Left kidney (tissue), 2 donors: ENCODE results near the gene MAP2K4. TPM values are rescaled to one million over a fixed set of nuclear protein-coding genes. Genes with fewer than 3 reads are reported as not detected.

Experiments used
- DNase-seq: peaks from one replicate; pipeline ENCODE4 v3.0.0-alpha.2; 2013
- polyA plus RNA-seq: library from polyadenylated mRNA; unstranded; fragments of 120-200 nt; gene quantifications from one replicate; pipeline ENCODE4 v1.2.1, GENCODE V29; 2013; ENCODE audit not compliant: insufficient read length

Gene MAP2K4
- polyA plus RNA-seq, 1 donor = 48.0 TPM

GRCh38 chr17:12034538-12034937 is 13.9 kb downstream of the MAP2K4 start:
- DNase-seq = no peak

DNA sequence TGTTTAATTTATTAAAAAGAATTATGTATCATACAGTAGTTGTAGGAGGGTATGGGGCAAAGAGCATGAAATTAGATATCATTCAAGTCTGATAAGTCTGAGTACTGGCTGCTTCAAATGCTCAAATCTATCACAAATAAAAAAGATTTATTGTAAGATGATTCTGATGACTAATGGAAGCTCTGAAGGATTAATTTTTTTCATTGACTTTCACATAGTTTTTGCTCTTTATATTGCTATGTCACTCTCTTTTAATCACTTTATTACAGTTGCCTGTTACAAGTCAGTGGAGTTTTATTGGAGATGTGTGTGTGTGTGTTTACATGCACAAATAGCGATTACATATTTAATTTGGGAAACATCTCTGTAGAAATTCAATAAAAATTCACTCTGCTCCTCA is 15.0 kb downstream of the MAP2K4 start:
- no peak for DNase-seq

DNA sequence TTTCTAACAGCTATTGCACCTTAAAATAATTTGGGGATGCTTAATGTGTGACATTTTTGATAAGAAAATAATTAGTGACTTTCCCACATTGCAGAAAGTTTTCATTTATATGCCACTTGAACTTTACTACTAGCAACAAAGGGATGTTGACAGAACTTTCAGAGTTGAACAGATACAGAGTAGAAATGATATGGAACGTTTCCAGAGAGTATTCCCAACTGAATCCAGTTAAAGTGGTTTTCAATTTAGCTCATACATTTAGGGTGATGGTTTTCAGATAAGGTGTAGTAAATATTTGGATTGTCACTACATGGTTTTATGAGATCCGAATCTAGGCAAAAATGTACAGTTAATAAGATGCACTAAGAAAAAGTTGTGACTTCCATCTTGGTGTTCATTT is 17.3 kb downstream of the MAP2K4 start:
- no peak for DNase-seq

- DNase-seq = no peak
These were observed 19.8 kb downstream of the MAP2K4 start for GRCh38 chr17:12040478-12040877.

GRCh38 chr17:12041312-12041711 is 20.6 kb downstream of the MAP2K4 start:
- no peak for DNase-seq

GRCh38 chr17:12043702-12044101 is 23.0 kb downstream of the MAP2K4 start:
- DNase-seq = no peak

GRCh38 chr17:12046786-12047185 is 26.1 kb downstream of the MAP2K4 start:
- no peak for DNase-seq

- no peak for DNase-seq
These were observed 27.2 kb downstream of the MAP2K4 start for GRCh38 chr17:12047681-12048376.

DNA sequence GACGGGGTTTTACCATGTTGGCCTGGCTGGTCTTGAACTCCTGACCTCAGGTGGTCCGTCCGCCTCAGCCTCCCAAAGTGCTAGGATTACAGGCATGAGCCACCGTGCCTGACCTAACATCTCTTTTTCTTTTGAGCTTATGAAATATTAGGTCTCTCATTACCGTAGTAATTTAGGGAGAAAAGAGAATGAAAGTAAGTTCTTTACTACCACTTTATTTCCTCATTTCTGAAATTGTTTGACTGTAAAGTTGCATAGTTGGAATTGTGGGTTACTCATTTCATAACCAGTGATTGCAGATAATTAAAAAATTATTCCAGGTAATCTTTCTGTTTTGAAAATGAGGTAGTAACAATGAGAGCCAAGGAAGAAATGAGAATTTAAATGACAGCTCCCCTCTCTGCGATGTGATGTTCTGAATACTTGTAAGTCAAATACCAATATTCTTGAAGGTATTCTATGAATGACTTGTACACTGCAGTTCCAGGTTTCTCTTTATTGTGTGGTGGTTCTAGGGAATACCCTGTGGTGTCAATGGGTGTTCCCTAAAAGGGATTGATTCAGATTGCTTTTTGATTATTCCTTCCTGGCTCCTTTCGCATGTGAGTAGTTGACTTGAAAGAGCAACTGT is 28.3 kb downstream of the MAP2K4 start:
- DNase-seq = no peak

- no peak for DNase-seq
These were observed 30.1 kb downstream of the MAP2K4 start for GRCh38 chr17:12050646-12051225.

DNA sequence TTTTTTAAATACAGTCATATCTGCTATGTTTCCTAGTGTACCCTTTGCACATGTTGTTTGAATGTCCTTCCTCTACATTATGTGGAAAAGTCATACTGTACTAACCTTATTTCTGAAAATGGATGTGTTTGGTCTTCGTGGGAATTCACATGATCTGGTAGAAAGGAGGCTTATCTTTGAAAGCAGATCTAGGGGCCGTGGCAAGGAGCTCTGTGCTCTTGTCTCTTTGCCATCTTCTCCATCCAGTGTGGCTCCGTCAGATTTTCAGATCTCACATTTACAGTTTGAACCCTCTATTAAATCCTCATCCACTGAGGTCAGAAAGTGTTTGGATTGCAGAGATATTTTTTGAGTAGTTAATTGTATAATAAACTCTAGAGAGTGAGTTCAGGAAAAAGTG is 32.9 kb downstream of the MAP2K4 start:
- no peak for DNase-seq

- no peak for DNase-seq
These were observed 35.2 kb downstream of the MAP2K4 start for GRCh38 chr17:12055889-12056288.

GRCh38 chr17:12057520-12057919 is 36.8 kb downstream of the MAP2K4 start:
- no peak for DNase-seq

GRCh38 chr17:12058535-12058934 is 37.9 kb downstream of the MAP2K4 start:
- no peak for DNase-seq

GRCh38 chr17:12062249-12062648 is 41.6 kb downstream of the MAP2K4 start:
- DNase-seq = no peak

DNA sequence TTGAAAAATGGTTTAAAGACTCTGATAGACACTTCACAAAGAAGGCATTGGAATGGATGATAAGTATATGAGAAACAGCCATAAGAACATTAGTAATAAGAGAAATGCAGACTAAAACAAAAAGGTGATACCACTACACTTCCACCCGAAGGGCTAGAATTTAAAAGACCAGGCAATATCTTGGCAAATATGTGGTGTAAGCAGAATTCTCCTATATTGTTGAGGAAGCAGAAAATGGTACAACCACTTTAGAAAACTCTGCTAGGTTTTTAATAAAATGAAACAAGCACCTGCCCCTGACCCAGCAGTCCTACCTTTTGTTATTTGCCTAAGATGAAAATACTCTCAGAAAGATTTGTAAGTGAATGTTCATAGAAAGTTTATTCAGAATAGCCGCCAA is 43.7 kb downstream of the MAP2K4 start:
- no peak for DNase-seq

DNA sequence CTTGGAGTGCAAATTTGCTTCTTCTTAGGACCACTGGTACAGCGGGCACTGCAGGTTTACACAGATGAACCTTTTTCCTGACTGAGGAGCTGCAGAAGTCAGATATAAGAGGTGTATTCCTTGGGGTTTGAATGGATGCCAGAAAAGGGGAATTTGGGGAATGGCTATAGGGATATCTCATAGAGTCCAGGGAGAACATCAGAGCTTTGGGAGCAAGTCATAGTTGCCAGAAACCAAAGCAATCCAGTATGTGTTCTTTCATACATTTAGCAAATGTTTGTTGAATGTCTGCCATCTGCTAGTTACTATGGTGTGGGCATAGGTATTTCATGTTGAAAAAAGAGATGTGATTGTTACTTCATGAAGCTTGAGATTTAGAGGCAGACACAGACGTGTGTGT is 46.8 kb downstream of the MAP2K4 start:
- no peak for DNase-seq

GRCh38 chr17:12068946-12069345 is 48.3 kb downstream of the MAP2K4 start:
- no peak for DNase-seq

- no peak for DNase-seq
These were observed 49.9 kb downstream of the MAP2K4 start for GRCh38 chr17:12070561-12070960.

GRCh38 chr17:12074346-12074745 is 53.7 kb downstream of the MAP2K4 start:
- no peak for DNase-seq

- no peak for DNase-seq
These were observed 57.1 kb downstream of the MAP2K4 start for GRCh38 chr17:12077773-12078172.

- no peak for DNase-seq
These were observed 58.1 kb downstream of the MAP2K4 start for GRCh38 chr17:12078791-12079190.

DNA sequence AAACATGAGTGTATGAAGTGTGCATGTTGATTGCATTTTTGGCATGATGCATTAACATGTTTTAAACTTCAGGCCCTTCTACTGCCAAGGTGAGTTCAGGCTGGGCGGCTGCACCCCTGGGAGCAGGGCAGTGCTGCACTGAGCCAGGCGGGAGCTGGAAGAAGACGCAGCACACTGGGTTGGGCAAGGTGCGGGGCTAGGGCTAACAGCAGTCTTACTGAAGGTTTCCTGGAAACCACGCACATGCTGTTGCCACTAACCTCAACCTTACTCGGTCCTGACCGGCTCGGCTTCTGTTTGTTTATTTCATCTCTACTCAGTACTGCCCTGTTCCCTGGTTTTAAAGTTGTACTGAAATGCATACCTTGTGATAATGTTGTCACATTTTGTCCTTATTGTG is 61.0 kb downstream of the MAP2K4 start:
- DNase-seq = no peak
